GM10266 (cell line): ENCODE data around the gene MEGF6.
"Not testable (repeated sequence)": the region's sequence is repeated elsewhere in the genome, so short reads cannot be mapped to it uniquely, and the experiment has no call there.

Source experiments
- DNase-seq: peaks from one replicate; pipeline ENCODE4 v3.0.0; 2012; ENCODE audit errors: extremely low spot score
- CTCF ChIP-seq: IDR thresholded peaks from 2 replicates; pipeline ENCODE4 v1.5.1; 2012; ENCODE audit warnings: mild to moderate bottlenecking, low read depth; ENCODE audit not compliant: control insufficient read depth, insufficient read depth; ENCODE audit errors: missing control alignments

Gene MEGF6

DNA sequence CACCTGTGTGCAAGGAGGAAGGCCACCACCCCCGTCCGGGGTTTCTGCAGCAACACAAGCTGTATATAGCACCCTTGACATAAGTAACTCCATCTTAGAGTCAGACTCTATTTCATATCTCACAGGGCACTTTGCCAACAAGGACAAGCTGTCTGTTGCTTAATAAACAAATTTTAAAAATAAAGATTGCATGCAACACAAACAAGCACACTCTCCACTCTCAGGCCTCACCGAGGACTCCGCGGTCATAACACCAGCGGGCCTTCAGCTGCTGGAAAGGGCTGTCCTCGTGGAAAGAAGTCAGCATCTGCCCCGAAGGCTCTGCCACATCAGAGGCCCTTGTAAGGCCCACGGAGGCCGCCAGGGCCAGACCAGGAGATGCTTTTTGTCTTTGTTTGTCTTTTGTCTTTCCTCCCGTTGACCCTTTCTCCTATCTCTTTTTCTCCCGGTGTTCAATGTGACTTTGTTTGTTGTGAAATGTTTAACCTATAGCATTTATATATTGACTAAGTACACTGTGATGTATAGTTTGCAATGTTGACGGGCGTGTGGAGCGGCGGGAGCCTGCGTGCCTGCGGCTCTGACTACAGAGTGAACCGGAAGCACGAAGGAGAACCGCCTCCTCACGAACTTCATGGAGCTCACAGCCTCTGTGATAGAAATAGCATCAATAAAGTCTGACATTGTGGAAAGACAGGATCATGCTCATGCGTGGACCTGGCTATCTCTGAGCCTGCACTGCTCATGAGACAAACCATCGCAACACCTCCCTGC is 24.1 kb downstream of the MEGF6 start:
- DNase-seq = no peak
- TF ChIP-seq CTCF = no peak

DNA sequence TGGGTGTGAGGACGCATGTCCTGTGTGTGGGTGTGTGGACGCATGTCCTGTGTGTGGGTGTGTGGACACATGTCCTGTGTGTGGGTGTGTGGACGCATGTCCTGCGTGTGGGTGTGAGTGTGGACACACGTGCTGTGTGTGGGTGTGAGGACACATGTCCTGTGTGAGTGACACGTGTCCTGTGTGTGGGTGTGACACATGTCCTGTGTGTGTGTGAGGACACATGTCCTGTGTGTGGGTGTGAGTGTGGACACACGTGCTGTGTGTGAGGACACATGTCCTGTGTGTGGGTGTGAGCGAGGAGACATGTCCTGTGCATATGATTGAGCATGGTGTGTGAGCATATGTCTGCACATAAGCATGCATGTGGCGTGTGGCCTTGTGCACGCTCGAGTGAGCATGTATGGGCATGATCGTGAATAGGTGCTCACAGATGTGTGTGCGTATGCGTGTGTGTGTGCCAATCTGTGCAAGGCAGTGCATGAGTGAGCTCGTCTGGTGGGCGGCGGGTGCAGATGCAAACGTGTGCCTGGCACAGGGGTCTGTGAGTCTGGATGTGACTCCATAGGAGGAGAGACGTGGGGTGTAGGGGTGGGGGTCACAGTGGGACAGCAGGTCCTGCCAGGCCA is 25.3 kb downstream of the MEGF6 start:
- TF ChIP-seq CTCF = no peak
- DNase-seq = no peak

DNA sequence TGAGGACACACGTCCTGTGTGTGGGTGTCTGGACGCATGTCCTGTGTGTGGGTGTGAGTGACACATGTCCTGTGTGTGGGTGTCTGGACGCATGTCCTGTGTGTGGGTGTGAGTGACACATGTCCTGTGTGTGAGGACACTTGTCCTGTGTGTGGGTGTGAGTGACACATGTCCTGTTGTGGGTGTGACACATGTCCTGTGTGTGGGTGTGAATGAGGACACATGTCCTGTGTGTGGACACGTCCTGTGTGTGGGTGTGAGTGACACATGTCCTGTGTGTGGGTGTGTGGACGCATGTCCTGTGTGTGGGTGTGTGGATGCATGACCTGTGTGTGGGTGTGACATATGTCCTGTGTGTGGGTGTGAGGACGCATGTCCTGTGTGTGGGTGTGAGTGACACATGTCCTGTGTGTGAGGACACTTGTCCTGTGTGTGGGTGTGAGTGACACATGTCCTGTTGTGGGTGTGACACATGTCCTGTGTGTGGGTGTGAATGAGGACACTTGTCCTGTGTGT is 25.9 kb downstream of the MEGF6 start:
- DNase-seq = not testable (repeated sequence)

GRCh38 chr1:3584915-3585314 is 26.4 kb downstream of the MEGF6 start:
- DNase-seq = no peak
- no peak for TF ChIP-seq CTCF

DNA sequence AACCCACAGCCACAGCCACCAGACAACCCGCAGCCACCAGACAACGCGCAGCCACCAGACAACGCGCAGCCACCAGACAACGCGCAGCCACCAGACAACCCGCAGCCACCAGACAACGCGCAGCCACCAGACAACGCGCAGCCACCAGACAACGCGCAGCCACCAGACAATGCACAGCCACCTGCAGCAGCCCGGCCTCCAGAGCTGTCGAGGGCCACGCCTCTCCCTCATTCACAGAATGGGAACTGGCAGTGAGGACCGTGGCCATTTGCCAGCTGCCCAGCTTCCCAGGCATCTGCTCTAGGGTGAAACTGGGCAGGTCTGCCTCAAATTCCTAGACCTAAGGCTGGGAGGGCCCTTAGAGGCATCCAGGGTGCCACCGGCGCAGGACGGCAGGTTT is 27.6 kb downstream of the MEGF6 start:
- not testable (repeated sequence) for DNase-seq

DNA sequence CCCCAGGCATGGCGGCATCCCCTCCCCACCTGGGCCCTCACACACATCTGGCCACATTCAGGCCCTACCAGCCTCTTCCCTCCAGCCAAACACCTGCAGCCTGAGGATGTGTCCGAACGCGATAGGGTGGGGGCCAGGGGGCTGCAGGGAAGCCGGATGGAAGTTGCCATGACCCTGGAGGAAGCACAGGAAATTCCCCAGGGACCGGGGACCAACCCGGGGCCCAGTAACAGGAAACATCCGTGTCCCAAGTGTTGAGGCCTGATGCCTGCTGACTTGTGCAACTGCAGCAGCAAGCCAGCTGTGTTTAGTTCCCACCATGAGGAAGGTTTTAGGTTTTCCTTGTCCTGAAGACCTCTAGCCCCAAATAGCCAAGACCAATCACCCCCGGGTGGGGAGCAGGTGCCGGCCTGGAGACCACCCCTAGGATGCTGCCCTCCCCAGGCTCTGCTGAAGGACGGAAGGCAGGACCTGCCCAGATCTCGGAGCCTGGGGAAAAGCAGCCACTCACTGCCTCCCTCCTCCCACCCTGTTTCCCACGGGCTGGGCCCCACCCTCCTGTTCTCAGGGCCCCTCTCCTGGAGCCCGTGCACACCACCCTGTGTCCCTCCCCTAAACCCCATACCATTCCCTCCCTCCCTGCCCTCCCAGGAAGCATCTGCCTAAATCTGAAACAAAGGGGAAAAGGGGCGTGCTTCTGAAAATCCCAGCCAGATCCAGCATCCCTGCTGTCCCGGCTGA is 29.8 kb downstream of the MEGF6 start:
- TF ChIP-seq CTCF = no peak
- no peak for DNase-seq

- no peak for DNase-seq
- no peak for TF ChIP-seq CTCF
Observed at GRCh38 chr1:3580231-3580630, 31.1 kb downstream of the MEGF6 start.

DNA sequence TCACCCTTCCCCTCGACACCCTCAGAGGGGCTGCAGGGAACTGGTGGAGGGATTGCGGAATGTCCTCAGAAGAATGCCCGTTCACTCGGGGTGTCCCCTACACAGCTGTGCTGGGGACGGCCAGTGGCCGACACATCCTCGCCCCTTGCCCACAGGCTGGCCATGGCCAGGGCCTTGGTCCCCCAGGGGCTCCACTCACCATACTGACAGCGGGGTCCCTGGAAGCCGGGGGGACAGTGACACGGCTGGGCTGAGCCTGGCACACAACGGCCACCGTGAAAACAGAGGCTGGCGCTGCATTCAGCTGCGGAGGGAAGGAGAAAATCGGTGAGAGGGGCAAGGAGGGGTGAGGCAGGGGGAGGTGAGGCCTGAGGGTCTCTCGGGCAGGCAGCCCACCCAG is 31.7 kb downstream of the MEGF6 start:
- TF ChIP-seq CTCF = no peak
- DNase-seq = no peak
